Transverse colon (tissue), 4 donors: ENCODE results near the gene SIPA1L3. TPM values are rescaled to one million over a fixed set of nuclear protein-coding genes. Genes with fewer than 3 reads are reported as not detected.

ENCODE experiments used
- DNase-seq: peaks from one replicate; pipeline ENCODE4 v3.0.0-alpha.2; 2019
- H3K27ac ChIP-seq, 4 donors: fragments of 200-600 bp; sonication (generic); 2 replicates each; pipeline ENCODE4 v1.5.1; 2016 to 2018; ENCODE audit warnings: inconsistent platforms in 4 of 4
- H3K27me3 ChIP-seq: fragments of 200-600 bp; sonication (generic); 2 replicates; pipeline ENCODE4 v1.5.1; 2017; ENCODE audit warnings: inconsistent platforms
- H3K36me3 ChIP-seq, 4 donors: fragments of 200-600 bp; sonication (generic); 2 replicates each; pipeline ENCODE4 v1.5.1; 2017 to 2019; ENCODE audit warnings: inconsistent platforms in 4 of 4
- H3K4me1 ChIP-seq, 4 donors: fragments of 200-600 bp; sonication (generic); 2 replicates each; pipeline ENCODE4 v1.5.1; 2017 to 2020; ENCODE audit warnings: inconsistent platforms in 4 of 4
- H3K4me3 ChIP-seq, 4 donors: fragments of 200-600 bp; sonication (generic); 1 replicate in 1 of 4; 2 replicates in 3 of 4; pipeline versions ENCODE4 v1.5.1 to v1.6.1; 2017 to 2019; ENCODE audit warnings: inconsistent platforms in 4 of 4
- H3K9me3 ChIP-seq, 2 donors: fragments of 200-600 bp; sonication (generic); 2 replicates each; pipeline ENCODE4 v1.5.1; 2017 to 2019; ENCODE audit warnings: inconsistent platforms in 2 of 2
- EP300 ChIP-seq: sonication (generic); formaldehyde crosslinking; IDR thresholded peaks from one replicate; pipeline ENCODE4 v1.6.1; 2017; ENCODE audit warnings: antibody characterized with exemption, low read depth
- POLR2A ChIP-seq: fragments of 450-650 bp; IDR thresholded peaks from one replicate; pipeline ENCODE4 v1.6.1; 2016; ENCODE audit warnings: antibody characterized with exemption, mild to moderate bottlenecking, moderate library complexity
- POLR2AphosphoS5 ChIP-seq, 3 donors: sonication (generic); formaldehyde crosslinking; IDR thresholded peaks; one replicate each; pipeline ENCODE4 v1.6.1; 2016; ENCODE audit warnings: antibody characterized with exemption in 3 of 3
- WGBS, 2 donors: methylation state at CpG; one replicate each; pipeline ENCODE4 v1.1.5; 2018; ENCODE audit warnings: low coverage in 1 of 2; 5-methylcytosine and 5-hydroxymethylcytosine counted together
- in situ Hi-C, 4 donors: fragments of 200-750 bp; cut with MboI; loops; one replicate each; pipeline versions ENCODE4 v1.15.0 to v1.15.1; 2017; ENCODE audit warnings: low sequenced_read_pairs in 3 of 4, low pct_ligation_motif_present in 1 of 4, low pct_unique_long_range_greater_than_20kb in 1 of 4
- intact Hi-C: fragments of 100-400 bp; cut with DNase I; formaldehyde crosslinking; loops from one replicate; pipeline ENCODE4 v1.15.1; 2023; ENCODE audit warnings: low total_unique reads
- total RNA-seq, 4 donors: library from RNA; depleted of rRNA; stranded (reverse); fragments of >200 nt; gene quantifications; one replicate each; pipeline ENCODE4 v1.1.0, GENCODE V29; 2016
- TF ChIP-seq, protein P1 (sequence below), 5 experiments: fragments of 200-600 bp in 3 of 5; fragments of 450-650 bp in 2 of 5; sonication (generic) in 3 of 5; IDR thresholded peaks; 1 replicate in 2 of 5; 2 replicates in 3 of 5; pipeline ENCODE4 v1.5.1; 2016 to 2017; ENCODE audit warnings: antibody characterized with exemption in 5 of 5, inconsistent platforms in 3 of 5, mild to moderate bottlenecking in 2 of 5, moderate library complexity in 1 of 5

Gene SIPA1L3
- total RNA-seq, 4 donors from 2014 or later = 191 to 284 (median 231) TPM

GRCh38 chr19:38208571-38208970 is 301.6 kb downstream of the SIPA1L3 start:
- Histone ChIP-seq H3K27me3 (peaks cover 53% of the 10 kb centered on the region), H3K4me3 (no peak overlapping the region), H3K4me1 (peaks cover 11 to 29% (median 16%) of the 10 kb centered on the region in 4 donors), H3K36me3 (peaks cover 0 to 11% (median 2%) of the 10 kb centered on the region in 4 donors), H3K9me3 (no peaks in the 10 kb centered on the region), H3K27ac (no peak overlapping the region)
- intact Hi-C loops (no loop called here), in situ Hi-C loops (loop anchor here in 1 of 4 donors (25.0 kb wide), 1 partner anchor 321 kb away; no protein-coding TSS in a partner anchor)
- no peak for DNase-seq
- TF ChIP-seq EP300 (no peak), POLR2A (no peak), POLR2AphosphoS5 (IDR thresholded peaks at IDR 0.05) (no peak)
- TF ChIP-seq, protein P1, sequence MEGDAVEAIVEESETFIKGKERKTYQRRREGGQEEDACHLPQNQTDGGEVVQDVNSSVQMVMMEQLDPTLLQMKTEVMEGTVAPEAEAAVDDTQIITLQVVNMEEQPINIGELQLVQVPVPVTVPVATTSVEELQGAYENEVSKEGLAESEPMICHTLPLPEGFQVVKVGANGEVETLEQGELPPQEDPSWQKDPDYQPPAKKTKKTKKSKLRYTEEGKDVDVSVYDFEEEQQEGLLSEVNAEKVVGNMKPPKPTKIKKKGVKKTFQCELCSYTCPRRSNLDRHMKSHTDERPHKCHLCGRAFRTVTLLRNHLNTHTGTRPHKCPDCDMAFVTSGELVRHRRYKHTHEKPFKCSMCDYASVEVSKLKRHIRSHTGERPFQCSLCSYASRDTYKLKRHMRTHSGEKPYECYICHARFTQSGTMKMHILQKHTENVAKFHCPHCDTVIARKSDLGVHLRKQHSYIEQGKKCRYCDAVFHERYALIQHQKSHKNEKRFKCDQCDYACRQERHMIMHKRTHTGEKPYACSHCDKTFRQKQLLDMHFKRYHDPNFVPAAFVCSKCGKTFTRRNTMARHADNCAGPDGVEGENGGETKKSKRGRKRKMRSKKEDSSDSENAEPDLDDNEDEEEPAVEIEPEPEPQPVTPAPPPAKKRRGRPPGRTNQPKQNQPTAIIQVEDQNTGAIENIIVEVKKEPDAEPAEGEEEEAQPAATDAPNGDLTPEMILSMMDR (IDR thresholded peaks at IDR 0.05) = no peak
- 89 to 90% methylated on average over 2 to 3 of the region's 3 CpGs for WGBS, 2 donors

GRCh38 chr19:38209152-38209551 is 302.1 kb downstream of the SIPA1L3 start:
- DNase-seq = no peak
- in situ Hi-C loops = loop anchor here in 1 of 4 donors (25.0 kb wide), 1 partner anchor 322 kb away; no protein-coding TSS in a partner anchor

GRCh38 chr19:38209671-38210457 is 302.9 kb downstream of the SIPA1L3 start:
- in situ Hi-C loops = loop anchor here in 1 of 4 donors (25.0 kb wide), 1 partner anchor 323 kb away; no protein-coding TSS in a partner anchor
- intact Hi-C loops = no loop called here
- 5 to 12% methylated on average over 7 to 30 of the region's 30 CpGs for WGBS, 2 donors
- TF ChIP-seq EP300 = no peak
- TF ChIP-seq POLR2AphosphoS5 (IDR thresholded peaks at IDR 0.05) = peak; percentile 35 to 64 (median 52)
- TF ChIP-seq POLR2A = peak; percentile 42
- H3K4me3 ChIP-seq = peak overlapping the region in 1 of 4 donors; percentile 29
- H3K27me3 ChIP-seq = peaks cover 56% of the 10 kb centered on the region
- H3K27ac ChIP-seq = peak overlapping the region; percentile 19 to 70 (median 42)
- H3K36me3 ChIP-seq = peaks cover 0 to 6% (median 2%) of the 10 kb centered on the region in 4 donors
- peak; percentile 47 for DNase-seq
- peaks cover 11 to 29% (median 16%) of the 10 kb centered on the region in 4 donors for H3K4me1 ChIP-seq
- H3K9me3 ChIP-seq = no peaks in the 10 kb centered on the region

More at GRCh38 chr19:38209152-38209551, 302.1 kb downstream of the SIPA1L3 start:
- WGBS, 2 donors = 21% methylated on average over 5 of the region's 5 CpGs; no CpG with 5 or more reads in 1 of the 2 donors
- TF ChIP-seq EP300 (no peak), POLR2A (no peak), POLR2AphosphoS5 (IDR thresholded peaks at IDR 0.05) (no peak)
- TF ChIP-seq, protein P1 (IDR thresholded peaks at IDR 0.05) = no peak
- Histone ChIP-seq H3K4me3 (peak overlapping the region in 1 of 4 donors; percentile 29), H3K27me3 (peaks cover 56% of the 10 kb centered on the region), H3K36me3 (peaks cover 0 to 6% (median 2%) of the 10 kb centered on the region in 4 donors), H3K27ac (peak overlapping the region; percentile 24 to 70 (median 41)), H3K9me3 (no peaks in the 10 kb centered on the region), H3K4me1 (peaks cover 11 to 29% (median 16%) of the 10 kb centered on the region in 4 donors)
- intact Hi-C loops = no loop called here

DNA sequence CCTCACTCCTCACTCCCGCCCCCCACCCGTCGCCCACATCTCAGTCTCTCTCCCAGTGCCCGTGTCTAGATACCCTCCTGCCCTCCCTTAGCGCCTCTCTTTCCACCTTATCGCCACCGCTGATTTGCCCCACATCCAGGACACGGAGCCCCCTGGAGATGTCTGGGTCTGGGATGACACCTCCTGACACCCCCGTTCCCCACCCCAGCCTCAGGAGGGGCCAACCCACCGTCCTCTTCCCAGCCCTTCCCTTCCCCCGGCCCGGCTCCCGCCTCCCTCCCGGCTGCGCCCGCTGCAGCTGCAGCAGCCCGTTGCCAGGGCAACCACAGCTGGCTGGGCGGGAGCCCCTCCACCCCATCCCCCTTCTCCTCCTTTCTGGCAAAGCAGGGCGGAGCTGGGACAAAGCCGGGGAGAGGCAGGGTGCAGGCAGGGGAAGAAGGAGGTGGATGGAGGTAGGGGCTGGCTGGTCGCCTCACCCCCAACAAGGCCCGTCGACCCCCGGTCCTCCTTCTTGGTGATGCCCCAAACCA is 303.5 kb downstream of the SIPA1L3 start:
- DNase-seq = peak; percentile 21
- intact Hi-C loops (no loop called here), in situ Hi-C loops (loop anchor here in 1 of 4 donors (25.0 kb wide), 1 partner anchor 323 kb away; no protein-coding TSS in a partner anchor)
- TF ChIP-seq POLR2A = no peak
- TF ChIP-seq EP300 = no peak
- no peak for TF ChIP-seq POLR2AphosphoS5 (IDR thresholded peaks at IDR 0.05)
- TF ChIP-seq, protein P1 (IDR thresholded peaks at IDR 0.05) = no peak
- Histone ChIP-seq H3K36me3 (peaks cover 0 to 6% (median 2%) of the 10 kb centered on the region in 4 donors), H3K27ac (peak overlapping the region; percentile 19 to 70 (median 42)), H3K4me1 (peaks cover 11 to 29% (median 16%) of the 10 kb centered on the region in 4 donors), H3K4me3 (peak overlapping the region in 1 of 4 donors; percentile 27), H3K27me3 (peaks cover 60% of the 10 kb centered on the region), H3K9me3 (no peaks in the 10 kb centered on the region)
- WGBS, 2 donors = 0 to 6% methylated on average over 1 to 24 of the region's 24 CpGs
